Measurements from ENCODE around the gene SPAG17. TPM values are rescaled to one million over a fixed set of nuclear protein-coding genes. Genes with fewer than 3 reads are reported as not detected.

Gene SPAG17
- total and polyA plus RNA-seq, 2 of the 4 experiments (the other 2 are of a cell fraction), result 0.10 TPM; not detected in 1

- H3K14ac ChIP-seq (replicated peaks; ENCODE audit: low read depth, low read length), result no peak overlapping the region
- H3K9me1 ChIP-seq (ENCODE audit: insufficient read depth, low read length), result no peaks in the 10 kb centered on the region
- H2BK20ac ChIP-seq (ENCODE audit: low read depth, low read length), result no peak overlapping the region
- ATAC-seq (ENCODE audit: low read depth), result no peak
- no peak overlapping the region for H4K5ac ChIP-seq (ENCODE audit: low read depth, low read length)
- H2BK15ac ChIP-seq (ENCODE audit: low read depth, low read length), result no peak overlapping the region
- in situ Hi-C loops (cut with MboI; ENCODE audit: low sequenced_read_pairs) (no loop called here), intact Hi-C loops (cut with micrococcal nuclease) (no loop called here), dilution Hi-C loops (cut with HindIII; ENCODE audit: low sequenced_read_pairs, unreplicated experiment) (no loop called here)
- no peak overlapping the region for H4K91ac ChIP-seq (ENCODE audit: insufficient read depth, low read depth, low read length)
- no peak overlapping the region for H3K9ac ChIP-seq (ENCODE audit: low read depth, low read length)
- BruUV-seq (replicated peaks), result no TSS peak
- no peak overlapping the region for H2AK5ac ChIP-seq (ENCODE audit: low read depth, low read length)
- CTCF ChIA-PET, result no interaction called here
- H3K36me3 ChIP-seq (ENCODE audit: control insufficient read depth, insufficient read depth, low read length), result no peaks in the 10 kb centered on the region
- H3K27ac ChIP-seq (ENCODE audit: insufficient read depth, low read length), result no peak overlapping the region
- no peak overlapping the region for H3K23ac ChIP-seq (ENCODE audit: low read depth, low read length)
- no peak overlapping the region for H2BK5ac ChIP-seq (ENCODE audit: low read depth, low read length, poor library complexity, severe bottlenecking)
- H3K4me3 ChIP-seq (ENCODE audit: insufficient read depth, low read depth, low read length), result no peak overlapping the region
- no peak overlapping the region for H3K18ac ChIP-seq (ENCODE audit: low read depth, low read length)
- H3K4me2 ChIP-seq (ENCODE audit: low read depth, low read length), result no peak overlapping the region
- TF ChIP-seq RCOR1 (IDR thresholded peaks at IDR 0.05; ENCODE audit: insufficient replicate concordance, low read length) (no peak), FOS (IDR thresholded peaks at IDR 0.05; ENCODE audit: low read depth, low read length) (no peak), BHLHE40 (IDR thresholded peaks at IDR 0.05; ENCODE audit: low read depth, low read length) (no peak), SMC3 (IDR thresholded peaks at IDR 0.05; ENCODE audit: low read depth, low read length) (no peak)
- H3K4me1 ChIP-seq (ENCODE audit: control insufficient read depth, insufficient read depth, low read length), result no peaks in the 10 kb centered on the region
- H3K27me3 ChIP-seq (ENCODE audit: control insufficient read depth, insufficient read depth, low read length), result peaks cover 5% of the 10 kb centered on the region
- H3K9me3 ChIP-seq (ENCODE audit: control insufficient read depth, insufficient read depth, low read length), result no peaks in the 10 kb centered on the region
- no peak overlapping the region for H2BK120ac ChIP-seq (ENCODE audit: low read depth, low read length)
- WGBS, 2 experiments (ENCODE audit: extremely low coverage in 2 of 2, insufficient read length in 1 of 2), result no CpG with 5 or more reads among the region's 3 CpGs
- POLR2A ChIA-PET (ENCODE audit: unreplicated experiment), result no interaction called here
- no peaks in the 10 kb centered on the region for H4K20me1 ChIP-seq (ENCODE audit: insufficient read depth, low read length)
- DNase-seq, result no peak
- H4K8ac ChIP-seq (ENCODE audit: low read depth in 2 of 2, low read length in 2 of 2), result no peak overlapping the region
- H3K4ac ChIP-seq (ENCODE audit: low read depth, low read length), result no peak overlapping the region
- H3K56ac ChIP-seq (ENCODE audit: extremely low read depth, insufficient read depth, low read length), result no peak overlapping the region
- H2AFZ ChIP-seq (replicated peaks; ENCODE audit: low read length, poor library complexity), result no peak overlapping the region
- no peak overlapping the region for H2AK9ac ChIP-seq (replicated peaks; ENCODE audit: low read depth, low read length, poor library complexity)
- H3K79me1 ChIP-seq (ENCODE audit: low read depth in 1 of 2, low read length in 2 of 2), result no peaks in the 10 kb centered on the region
Measured at GRCh38 chr1:118081387-118081786, 103.6 kb downstream of the SPAG17 start.

Measured in IMR-90 (cell line).